ENCODE results near the gene SUMF1. TPM values are rescaled to one million over a fixed set of nuclear protein-coding genes. Genes with fewer than 3 reads are reported as not detected.

SUMF1 gene
- total and polyA plus RNA-seq, 2 of the 4 experiments (the other 2 are of a cell fraction): 26.3 to 38.4 TPM

GRCh38 chr3:4475804-4476203 lies 8.7 kb upstream of the SUMF1 start:
- Histone ChIP-seq H3K36me3 (ENCODE audit: control insufficient read depth, insufficient read depth, low read length) (no peaks in the 10 kb centered on the region), H3K4me1 (ENCODE audit: control insufficient read depth, insufficient read depth, low read length) (peaks cover 4% of the 10 kb centered on the region), H3K9me1 (ENCODE audit: insufficient read depth, low read length) (no peaks in the 10 kb centered on the region), H4K8ac (ENCODE audit: low read depth in 2 of 2, low read length in 2 of 2) (no peak overlapping the region), H3K4ac (ENCODE audit: low read depth, low read length) (no peak overlapping the region), H3K9ac (ENCODE audit: low read depth, low read length) (no peak overlapping the region), H3K18ac (ENCODE audit: low read depth, low read length) (no peak overlapping the region), H3K27ac (ENCODE audit: insufficient read depth, low read length) (no peak overlapping the region), H3K79me1 (ENCODE audit: low read depth in 1 of 2, low read length in 2 of 2) (no peaks in the 10 kb centered on the region), H4K5ac (ENCODE audit: low read depth, low read length) (no peak overlapping the region), H2BK120ac (ENCODE audit: low read depth, low read length) (no peak overlapping the region), H2BK15ac (ENCODE audit: low read depth, low read length) (no peak overlapping the region), H4K91ac (ENCODE audit: insufficient read depth, low read depth, low read length) (no peak overlapping the region), H2AK5ac (ENCODE audit: low read depth, low read length) (no peak overlapping the region), H2AK9ac (replicated peaks; ENCODE audit: low read depth, low read length, poor library complexity) (no peak overlapping the region), H3K27me3 (ENCODE audit: control insufficient read depth, insufficient read depth, low read length) (peaks cover 22% of the 10 kb centered on the region), H3K9me3 (ENCODE audit: control insufficient read depth, insufficient read depth, low read length) (no peaks in the 10 kb centered on the region), H3K4me2 (ENCODE audit: low read depth, low read length) (no peak overlapping the region), H2BK5ac (ENCODE audit: low read depth, low read length, poor library complexity, severe bottlenecking) (no peak overlapping the region), H3K23ac (ENCODE audit: low read depth, low read length) (no peak overlapping the region), H3K4me3 (ENCODE audit: insufficient read depth, low read depth, low read length) (no peak overlapping the region), H2AFZ (replicated peaks; ENCODE audit: low read length, poor library complexity) (no peak overlapping the region), H3K56ac (ENCODE audit: extremely low read depth, insufficient read depth, low read length) (no peak overlapping the region), H2BK20ac (ENCODE audit: low read depth, low read length) (no peak overlapping the region), H4K20me1 (ENCODE audit: insufficient read depth, low read length) (no peaks in the 10 kb centered on the region), H3K14ac (replicated peaks; ENCODE audit: low read depth, low read length) (no peak overlapping the region)
- POLR2A ChIA-PET (ENCODE audit: unreplicated experiment): no interaction called here
- DNase-seq: no peak
- no TSS peak for BruUV-seq (replicated peaks)
- CTCF ChIA-PET: no interaction called here
- dilution Hi-C loops (cut with HindIII; ENCODE audit: low sequenced_read_pairs, unreplicated experiment): no loop called here
- no peak for TF ChIP-seq POLR2A (IDR thresholded peaks at IDR 0.05; ENCODE audit: low read depth, low read length)
- TF ChIP-seq RAD21 (IDR thresholded peaks at IDR 0.05; ENCODE audit: low read length): no peak
- no peak for TF ChIP-seq CEBPB (IDR thresholded peaks at IDR 0.05; ENCODE audit: low read depth, low read length)
- TF ChIP-seq MAFK (IDR thresholded peaks at IDR 0.05; ENCODE audit: low read depth, low read length): no peak
- TF ChIP-seq MXI1 (IDR thresholded peaks at IDR 0.05; ENCODE audit: borderline replicate concordance, low read depth, low read length): no peak
- no peak for TF ChIP-seq RFX5 (IDR thresholded peaks at IDR 0.05; ENCODE audit: low read depth, low read length)
- TF ChIP-seq FOS (IDR thresholded peaks at IDR 0.05; ENCODE audit: low read depth, low read length): no peak
- intact Hi-C loops (cut with micrococcal nuclease): no loop called here
- no peak for ATAC-seq (ENCODE audit: low read depth)
- in situ Hi-C loops (cut with MboI; ENCODE audit: low sequenced_read_pairs): no loop called here
